H54 (cell line): ENCODE data around the gene APBA1.

ENCODE experiments used
- DNase-seq: peaks from one replicate; pipeline ENCODE4 v3.0.0; 2011; ENCODE audit warnings: low spot score, mixed read lengths; ENCODE audit not compliant: insufficient read length
- FAIRE-seq: peaks from 3 replicates; lab custom pipeline; 2011; peaks lifted over from hg19 to GRCh38; lab: Jason Lieb, UNC
- POLR2A ChIP-seq: IDR thresholded peaks from 2 replicates; pipeline ENCODE4 v1.6.1; 2011; ENCODE audit warnings: low read depth, mild to moderate bottlenecking, low read length

APBA1 gene

GRCh38 chr9:69584759-69585158, 87.4 kb downstream of the APBA1 start:
- DNase-seq (no peak), FAIRE-seq (no peak)
- TF ChIP-seq POLR2A, result no peak

- no peak for TF ChIP-seq POLR2A
- DNase-seq (no peak), FAIRE-seq (no peak)
These were observed 88.4 kb downstream of the APBA1 start for GRCh38 chr9:69583645-69584234.

GRCh38 chr9:69582544-69583297, 89.5 kb downstream of the APBA1 start:
- no peak for TF ChIP-seq POLR2A
- DNase-seq, result no peak
- no peak for FAIRE-seq

GRCh38 chr9:69582018-69582417, 90.2 kb downstream of the APBA1 start:
- no peak for TF ChIP-seq POLR2A
- no peak for FAIRE-seq
- no peak for DNase-seq

- DNase-seq (no peak), FAIRE-seq (no peak)
- TF ChIP-seq POLR2A, result no peak
These were observed 91.5 kb downstream of the APBA1 start for GRCh38 chr9:69580582-69581214.

GRCh38 chr9:69579760-69580581, 92.2 kb downstream of the APBA1 start:
- FAIRE-seq (no peak), DNase-seq (no peak)
- no peak for TF ChIP-seq POLR2A

GRCh38 chr9:69579032-69579758, 93.0 kb downstream of the APBA1 start:
- TF ChIP-seq POLR2A, result no peak
- FAIRE-seq (no peak), DNase-seq (no peak)

- no peak for DNase-seq
- TF ChIP-seq POLR2A, result no peak
- no peak for FAIRE-seq
These were observed 94.1 kb downstream of the APBA1 start for GRCh38 chr9:69578026-69578425.

- no peak for TF ChIP-seq POLR2A
- DNase-seq (no peak), FAIRE-seq (no peak)
These were observed 95.0 kb downstream of the APBA1 start for GRCh38 chr9:69577123-69577522.

GRCh38 chr9:69574057-69574456, 98.1 kb downstream of the APBA1 start:
- no peak for DNase-seq
- no peak for FAIRE-seq
- no peak for TF ChIP-seq POLR2A

- FAIRE-seq, result no peak
- DNase-seq, result no peak
- no peak for TF ChIP-seq POLR2A
These were observed 98.5 kb downstream of the APBA1 start for GRCh38 chr9:69573651-69574050.

GRCh38 chr9:69572611-69573010, 99.6 kb downstream of the APBA1 start:
- no peak for DNase-seq
- FAIRE-seq, result no peak
- no peak for TF ChIP-seq POLR2A

- no peak for TF ChIP-seq POLR2A
- FAIRE-seq (no peak), DNase-seq (no peak)
These were observed 101.1 kb downstream of the APBA1 start for GRCh38 chr9:69571032-69571431.
